ENCODE results near the gene MOAP1. TPM values are rescaled to one million over a fixed set of nuclear protein-coding genes. Genes with fewer than 3 reads are reported as not detected.
"Not testable (repeated sequence)": the region's sequence is repeated elsewhere in the genome, so short reads cannot be mapped to it uniquely, and the experiment has no call there.

The MOAP1 gene
- total RNA-seq: 10 to 100 TPM; 33.2 to 48.6 TPM
- 10 to 100 TPM; 22.3 to 29.3 TPM for polyA plus RNA-seq
- long read RNA-seq, donor 1, transcript MOAP1-201 (3 exons, 2,441 nt): major isoform, 15 of 18 reads
- long read RNA-seq, donor 1, partial matches to known transcripts: 0 of 18 reads
- long read RNA-seq, donor 1, other reads (novel, unspliced or antisense): 0 of 18 reads
- long read RNA-seq, donor 2, partial matches to known transcripts: 0 of 2 reads
- long read RNA-seq, donor 2, other reads (novel, unspliced or antisense): 0 of 2 reads
- long read RNA-seq, donor 3, partial matches to known transcripts: 0 of 5 reads
- long read RNA-seq, donor 3, other reads (novel, unspliced or antisense): 0 of 5 reads
- long read RNA-seq, donor 4, partial matches to known transcripts: 0 of 2 reads
- long read RNA-seq, donor 4, other reads (novel, unspliced or antisense): 0 of 2 reads
- long read RNA-seq, donor 5, transcript MOAP1-201 (3 exons, 2,441 nt): major isoform, 7 of 10 reads
- long read RNA-seq, donor 5, partial matches to known transcripts: 0 of 10 reads
- long read RNA-seq, donor 5, other reads (novel, unspliced or antisense): 0 of 10 reads

- Histone ChIP-seq H3K9ac (ENCODE audit: insufficient read depth in 1 of 2, low read length in 2 of 2) (peak within 1 kb of the TSS; percentile 86 to 90), H3K4me1 (ENCODE audit: control insufficient read depth in 5 of 5, insufficient read depth in 5 of 5, low read length in 5 of 5) (peaks cover 3 to 17% (median 9%) of the 10 kb centered on the region in 5 donors), H3K9me3 (ENCODE audit: control insufficient read depth in 4 of 4, insufficient read depth in 3 of 4, low read length in 3 of 4) (peaks cover 0 to 2% (median 0%) of the 10 kb centered on the region in 4 donors), H3K36me3 (ENCODE audit: control insufficient read depth in 4 of 4, insufficient read depth in 4 of 4, low read length in 4 of 4) (peaks cover 4 to 14% (median 7%) of the 10 kb centered on the region in 4 donors), H3K27me3 (ENCODE audit: control insufficient read depth in 3 of 3, insufficient read depth in 3 of 3, low read length in 2 of 3) (no peaks in the 10 kb centered on the region), H3K27ac (ENCODE audit: low read depth in 1 of 2, low read length in 1 of 2) (peak within 1 kb of the TSS; percentile 94 to 100), H3K4me3 (peak within 1 kb of the TSS; percentile 99)
- TF ChIP-seq CTCF (IDR thresholded peaks at IDR 0.05; ENCODE audit: control extremely low read depth, extremely low read depth): no peak
- peak; percentile 85 to 89 (median 88) for DNase-seq
- ATAC-seq (ENCODE audit: insufficient read depth, low FRiP score): peak; percentile 90
- 0% methylated on average over 90 to 124 of the region's 124 CpGs for WGBS, 2 donors
Observed at GRCh38 chr14:93184391-93185348, at the start of gene MOAP1, which contains the start of gene LYSET. MOAP1 (minus strand) TSS chr14:93184897; CDS start chr14:93184242, 655 bp downstream. LYSET (plus strand) TSS chr14:93185317; CDS start chr14:93185406, 89 bp downstream.

GRCh38 chr14:93233078-93233477 is 48.4 kb upstream of the MOAP1 start:
- H3K9me3 ChIP-seq (ENCODE audit: control insufficient read depth in 4 of 4, insufficient read depth in 3 of 4, low read length in 3 of 4); H3K9ac ChIP-seq (ENCODE audit: insufficient read depth in 1 of 2, low read length in 2 of 2); H3K4me1 ChIP-seq (ENCODE audit: control insufficient read depth in 5 of 5, insufficient read depth in 5 of 5, low read length in 5 of 5); H3K36me3 ChIP-seq (ENCODE audit: control insufficient read depth in 4 of 4, insufficient read depth in 4 of 4, low read length in 4 of 4); ATAC-seq (ENCODE audit: insufficient read depth, low FRiP score); DNase-seq; H3K4me3 ChIP-seq; H3K27me3 ChIP-seq (ENCODE audit: control insufficient read depth in 3 of 3, insufficient read depth in 3 of 3, low read length in 2 of 3); H3K27ac ChIP-seq (ENCODE audit: low read depth in 1 of 2, low read length in 1 of 2): not testable (repeated sequence)
- 88 to 92% methylated on average over 5 of the region's 5 CpGs for WGBS, 2 donors

GRCh38 chr14:93232159-93232558 is 47.5 kb upstream of the MOAP1 start:
- H3K9me3 ChIP-seq (ENCODE audit: control insufficient read depth in 4 of 4, insufficient read depth in 3 of 4, low read length in 3 of 4): peaks cover 0 to 4% (median 0%) of the 10 kb centered on the region in 4 donors
- H3K27me3 ChIP-seq (ENCODE audit: control insufficient read depth in 3 of 3, insufficient read depth in 3 of 3, low read length in 2 of 3): no peaks in the 10 kb centered on the region
- peaks cover 0 to 4% (median 0%) of the 10 kb centered on the region in 5 donors for H3K4me1 ChIP-seq (ENCODE audit: control insufficient read depth in 5 of 5, insufficient read depth in 5 of 5, low read length in 5 of 5)
- H3K36me3 ChIP-seq (ENCODE audit: control insufficient read depth in 4 of 4, insufficient read depth in 4 of 4, low read length in 4 of 4): peaks cover 8 to 12% (median 11%) of the 10 kb centered on the region in 4 donors
- 69 to 75% methylated on average over 17 of the region's 17 CpGs for WGBS, 2 donors
- ATAC-seq (ENCODE audit: insufficient read depth, low FRiP score): no peak
- no peak for TF ChIP-seq CTCF (IDR thresholded peaks at IDR 0.05; ENCODE audit: control extremely low read depth, extremely low read depth)
- no peak for DNase-seq
- no peak overlapping the region for H3K27ac ChIP-seq (ENCODE audit: low read depth in 1 of 2, low read length in 1 of 2)
- H3K9ac ChIP-seq (ENCODE audit: insufficient read depth in 1 of 2, low read length in 2 of 2): no peak overlapping the region
- no peak overlapping the region for H3K4me3 ChIP-seq

Measured in lung (tissue), 16 donors.